Esophagus mucosa (tissue), 1 donor: Measurements from ENCODE around the gene INPP5F. TPM values are rescaled to one million over a fixed set of nuclear protein-coding genes. Genes with fewer than 3 reads are reported as not detected.
"Not testable (repeated sequence)": the region's sequence is repeated elsewhere in the genome, so short reads cannot be mapped to it uniquely, and the experiment has no call there.

Experiments
- ATAC-seq: fragments of 200-7000 bp; cut with Tn5 transposase; one replicate; pipeline ENCODE4 v1.9.1; 2020
- total RNA-seq: library from RNA; stranded (reverse); gene quantifications from one replicate; pipeline ENCODE4 v1.2.4, GENCODE V29; 2023
- donor health status: DM: yes; HTN: yes; CAD: no.

INPP5F gene
- total RNA-seq, 1 donor from 2014 or later = 7.6 TPM

DNA sequence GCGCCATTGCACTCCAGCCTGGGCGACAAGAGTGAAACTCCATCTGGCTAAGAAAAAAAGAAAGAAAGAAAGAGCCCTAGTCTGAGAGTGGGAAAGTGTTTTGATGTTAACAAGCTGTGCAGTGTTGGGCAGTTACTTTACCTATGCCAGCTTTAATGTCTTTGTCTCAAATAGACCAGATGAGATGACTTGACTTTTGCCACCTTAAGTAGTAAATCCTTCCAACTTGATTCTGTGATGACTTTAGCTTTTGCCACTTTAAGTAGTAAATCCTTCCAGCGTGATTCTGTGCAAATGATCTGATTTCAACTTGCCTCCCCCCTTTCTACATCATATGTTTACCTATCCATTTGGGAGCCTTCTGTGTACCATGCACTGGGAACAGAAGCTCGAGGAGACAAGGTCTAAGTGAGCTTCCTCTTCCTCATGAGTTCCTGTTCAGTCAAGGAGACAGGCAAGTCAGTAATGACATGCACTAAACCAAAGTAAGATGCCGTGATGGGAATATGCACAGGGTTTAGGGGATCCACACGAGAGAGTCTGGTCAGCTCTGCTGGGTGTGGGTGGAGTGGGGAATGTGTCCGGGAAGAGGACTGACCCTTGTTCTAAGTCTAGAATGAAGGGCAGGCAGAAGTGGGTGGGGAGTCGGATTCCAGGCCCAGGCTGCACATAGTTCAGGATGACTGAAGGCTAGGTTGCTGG, 17.2 kb downstream of the INPP5F start:
- no peak for ATAC-seq

- ATAC-seq = no peak
Measured at GRCh38 chr10:119747940-119748339, 22.1 kb downstream of the INPP5F start.

GRCh38 chr10:119748871-119749270, 23.0 kb downstream of the INPP5F start:
- ATAC-seq = no peak

- no peak for ATAC-seq
Measured at GRCh38 chr10:119749455-119749854, 23.6 kb downstream of the INPP5F start.

- ATAC-seq = peak; percentile 92
Measured at GRCh38 chr10:119750391-119751230, 24.8 kb downstream of the INPP5F start.

DNA sequence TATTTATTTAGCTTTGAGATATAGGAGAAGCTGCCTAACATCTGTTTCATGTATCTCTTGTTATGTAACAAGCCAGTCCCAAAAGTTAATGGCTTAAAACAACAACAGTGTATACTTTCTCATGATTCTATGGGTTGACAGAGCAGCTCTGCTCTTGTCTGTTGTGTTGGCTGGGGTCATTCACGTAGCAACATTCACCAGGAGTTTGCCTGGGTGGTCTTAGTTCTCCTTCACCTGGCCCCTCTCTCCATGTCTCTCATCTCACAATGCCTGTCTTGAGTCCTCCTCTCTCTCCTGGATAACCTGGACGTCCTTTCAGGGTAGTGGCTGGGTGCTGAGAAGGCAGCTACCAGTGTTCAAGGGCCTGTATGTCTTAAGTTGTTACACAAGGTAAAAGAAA, 27.5 kb downstream of the INPP5F start:
- no peak for ATAC-seq

- no peak for ATAC-seq
Measured at GRCh38 chr10:119754085-119754484, 28.2 kb downstream of the INPP5F start.

DNA sequence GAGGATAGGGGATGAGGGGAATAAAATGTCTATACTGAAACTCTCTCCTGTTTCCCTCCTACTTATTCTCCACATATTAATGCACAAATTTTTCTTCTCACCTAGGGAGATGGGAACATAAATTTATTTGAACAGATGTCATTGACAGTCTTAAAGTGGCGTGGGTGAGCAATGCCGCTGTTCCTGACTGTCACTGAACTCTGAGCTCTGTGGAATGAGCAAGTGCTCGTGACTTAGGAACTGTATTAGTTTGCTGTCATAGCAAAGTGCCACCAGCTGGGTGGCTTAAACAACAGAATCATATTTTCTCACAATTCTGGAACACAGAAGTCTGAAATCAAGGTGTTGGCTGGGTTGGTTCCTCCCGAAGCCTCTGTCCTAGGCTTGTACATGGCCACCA, 29.1 kb downstream of the INPP5F start:
- no peak for ATAC-seq

- no peak for ATAC-seq
Measured at GRCh38 chr10:119755446-119755845, 29.6 kb downstream of the INPP5F start.

DNA sequence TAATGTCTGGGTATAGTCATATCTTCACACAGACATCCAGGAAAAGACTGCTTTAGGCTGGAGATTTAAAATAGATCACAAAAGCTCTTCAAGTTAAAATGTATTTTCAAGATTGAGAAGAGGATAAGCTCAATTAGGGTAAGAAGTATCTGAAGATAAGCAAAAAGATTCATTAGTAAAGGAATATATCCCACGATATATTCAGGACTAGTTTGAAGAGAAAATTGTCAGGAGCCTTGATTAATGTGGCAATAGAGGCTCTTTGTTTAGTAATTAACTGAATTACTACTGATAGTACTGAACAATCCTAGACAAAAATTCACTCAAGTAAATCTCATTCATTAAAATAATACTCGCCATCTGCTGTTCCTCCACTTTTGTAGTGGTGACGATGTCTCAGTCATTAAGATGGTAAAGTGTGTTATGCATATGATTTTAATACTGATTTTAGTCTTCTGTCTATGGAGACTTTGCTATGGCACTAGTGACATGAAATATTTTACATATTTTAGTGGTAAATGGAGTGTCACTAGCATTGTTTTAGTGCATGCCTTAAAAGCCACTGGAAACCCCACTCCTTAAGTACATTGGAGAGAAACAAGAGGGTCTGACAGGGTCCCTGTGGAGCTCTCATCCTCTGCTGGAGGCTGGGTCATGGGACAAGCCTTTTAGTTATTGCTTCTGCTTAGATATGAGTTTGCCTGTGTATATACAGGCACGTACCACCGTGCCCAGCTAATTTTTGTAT, 32.8 kb downstream of the INPP5F start:
- no peak for ATAC-seq

- ATAC-seq = no peak
Measured at GRCh38 chr10:119759832-119760231, 34.0 kb downstream of the INPP5F start.

DNA sequence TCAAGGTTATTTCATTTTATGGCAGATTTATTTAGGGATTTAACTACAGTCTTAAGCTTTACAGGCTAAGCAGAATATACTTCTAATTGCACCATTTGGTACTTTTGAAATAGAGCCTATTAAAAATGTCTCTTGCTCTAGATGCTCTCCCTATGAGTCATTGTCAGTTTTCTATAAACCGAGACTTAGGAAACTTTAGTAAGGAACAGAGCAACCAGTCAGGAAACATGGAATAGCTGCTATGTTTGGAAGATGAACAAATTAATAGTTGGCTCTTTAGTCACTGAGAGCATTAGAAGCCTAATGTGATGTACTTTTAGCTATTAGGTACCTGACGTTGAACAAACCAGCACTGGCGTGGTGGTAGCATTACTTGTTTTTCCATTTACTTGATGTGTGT, 35.3 kb downstream of the INPP5F start:
- no peak for ATAC-seq

- ATAC-seq = no peak
Measured at GRCh38 chr10:119762035-119762434, 36.2 kb downstream of the INPP5F start.

GRCh38 chr10:119762805-119763798, 37.3 kb downstream of the INPP5F start:
- ATAC-seq = no peak

DNA sequence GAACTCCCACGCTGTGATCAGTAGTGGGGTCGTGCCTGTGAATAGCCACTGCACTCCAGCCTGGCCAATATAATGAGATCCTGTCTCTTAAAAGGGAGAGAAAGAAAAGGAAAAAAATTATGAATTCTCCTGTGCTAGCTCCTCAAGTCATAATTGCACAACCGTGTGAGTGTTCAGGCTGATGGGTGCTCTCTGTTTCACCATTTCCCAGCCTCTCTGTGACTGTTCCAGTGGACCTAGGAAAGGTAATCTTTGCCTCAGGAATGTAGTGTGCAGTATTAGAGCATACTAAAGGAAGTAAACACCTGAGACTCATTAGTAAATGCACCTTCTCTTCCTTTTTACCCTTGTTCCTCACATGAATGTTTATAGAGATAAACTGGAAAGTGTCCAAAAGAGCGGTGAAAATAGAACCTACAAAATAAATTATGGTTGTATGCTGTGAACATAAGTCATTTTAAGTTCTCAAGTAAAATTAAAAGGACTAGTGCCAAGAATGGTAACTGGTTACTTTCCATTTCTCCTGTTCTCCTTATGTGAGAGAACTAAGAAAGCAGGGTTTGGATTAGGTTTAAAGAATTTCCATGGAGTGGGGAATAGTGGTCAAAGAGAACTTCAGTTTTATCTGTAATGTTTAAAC, 42.7 kb downstream of the INPP5F start:
- no peak for ATAC-seq

GRCh38 chr10:119769886-119770285, 44.0 kb downstream of the INPP5F start:
- no peak for ATAC-seq

DNA sequence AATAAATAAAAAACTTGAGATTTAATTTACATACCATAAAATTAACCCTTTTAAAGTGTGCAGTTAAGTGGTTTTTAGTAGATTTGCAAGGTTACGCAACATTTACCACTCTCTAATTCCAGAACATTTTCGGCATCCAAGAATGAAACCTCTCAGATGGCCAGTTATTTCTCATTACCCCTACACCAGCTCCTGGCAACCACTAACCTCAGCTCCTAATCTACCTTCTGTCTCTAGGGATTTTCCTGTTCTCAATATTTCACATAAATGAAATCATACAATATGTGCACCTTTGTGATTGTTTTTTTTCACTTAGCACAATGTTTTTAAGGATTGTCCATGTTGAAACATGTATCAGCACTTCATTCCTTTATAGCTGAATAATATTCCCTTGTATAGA, 45.1 kb downstream of the INPP5F start:
- no peak for ATAC-seq

GRCh38 chr10:119772334-119772733, 46.5 kb downstream of the INPP5F start:
- ATAC-seq = no peak

GRCh38 chr10:119773041-119773440, 47.2 kb downstream of the INPP5F start:
- not testable (repeated sequence) for ATAC-seq

DNA sequence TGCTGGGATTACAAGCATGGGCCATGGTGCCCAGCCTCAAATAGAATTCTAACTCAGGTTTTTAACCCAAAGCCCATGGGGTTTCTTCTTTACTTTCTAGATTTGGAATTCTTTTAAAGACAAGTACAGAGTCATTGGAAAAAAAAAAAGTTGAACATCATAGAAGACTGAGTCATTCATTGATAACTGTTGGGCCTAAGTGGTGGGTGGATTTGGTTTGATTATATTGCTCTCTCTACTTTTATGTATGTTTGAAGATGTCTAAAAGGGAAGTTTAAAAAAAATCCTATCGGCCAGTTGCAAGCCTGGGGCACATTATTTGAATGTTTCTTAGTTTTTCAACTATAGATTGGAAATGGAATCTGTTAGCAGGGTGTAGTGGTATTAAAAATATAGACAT, 49.7 kb downstream of the INPP5F start:
- no peak for ATAC-seq

DNA sequence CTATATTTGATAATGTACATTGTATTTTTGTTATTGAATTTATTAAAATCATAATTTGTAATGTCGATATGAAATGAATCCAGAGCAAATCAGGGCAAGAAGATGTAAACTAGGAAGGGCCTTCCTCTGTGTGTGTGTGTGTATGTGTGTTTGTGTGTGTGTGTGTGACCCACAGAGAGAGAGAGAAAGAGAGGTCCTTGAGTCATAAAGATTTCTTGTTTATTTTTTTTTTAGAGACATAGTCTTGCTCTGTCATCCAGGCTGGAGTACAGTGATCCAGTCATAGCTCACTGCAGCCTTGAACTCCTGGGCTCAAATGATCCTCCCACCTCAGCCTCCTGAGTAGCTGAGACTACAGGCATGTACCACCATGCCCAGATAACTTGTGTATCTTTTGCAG, 50.7 kb downstream of the INPP5F start:
- ATAC-seq = no peak

GRCh38 chr10:119777686-119778085, 51.8 kb downstream of the INPP5F start:
- no peak for ATAC-seq
